Suppressor macrophage treated with lipopolysaccharide for 4 hours (primary cell): ENCODE data around the gene PTPRN2.
"Not testable (repeated sequence)": the region's sequence is repeated elsewhere in the genome, so short reads cannot be mapped to it uniquely, and the experiment has no call there.

Experiments used
- DNase-seq: peaks from one replicate; pipeline ENCODE4 v3.0.0-alpha.2; 2020

The PTPRN2 gene

GRCh38 chr7:158315881-158316280 lies 271.7 kb downstream of the PTPRN2 start:
- DNase-seq, result no peak

- no peak for DNase-seq
Observed at GRCh38 chr7:158315326-158315725, 272.3 kb downstream of the PTPRN2 start.

DNA sequence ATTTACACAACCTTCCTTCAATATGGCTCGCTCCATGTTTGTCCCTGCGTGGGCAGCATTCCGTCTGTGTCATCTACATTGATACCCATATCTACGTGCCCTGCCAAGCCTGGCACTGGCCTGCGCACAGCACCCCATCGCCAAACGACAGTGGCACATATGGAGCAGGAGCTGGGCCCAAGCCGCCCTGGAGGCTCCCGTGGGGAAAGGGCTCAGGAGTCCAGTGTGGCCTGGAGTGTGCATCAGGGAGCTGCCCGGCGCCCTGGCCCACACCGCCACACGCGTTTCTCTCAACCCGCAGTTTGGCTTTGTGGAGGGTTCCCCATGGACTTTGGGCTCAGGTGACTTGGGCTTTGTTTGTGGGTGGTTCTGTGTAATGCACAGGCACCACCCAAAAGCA lies 273.2 kb downstream of the PTPRN2 start:
- DNase-seq, result no peak

DNA sequence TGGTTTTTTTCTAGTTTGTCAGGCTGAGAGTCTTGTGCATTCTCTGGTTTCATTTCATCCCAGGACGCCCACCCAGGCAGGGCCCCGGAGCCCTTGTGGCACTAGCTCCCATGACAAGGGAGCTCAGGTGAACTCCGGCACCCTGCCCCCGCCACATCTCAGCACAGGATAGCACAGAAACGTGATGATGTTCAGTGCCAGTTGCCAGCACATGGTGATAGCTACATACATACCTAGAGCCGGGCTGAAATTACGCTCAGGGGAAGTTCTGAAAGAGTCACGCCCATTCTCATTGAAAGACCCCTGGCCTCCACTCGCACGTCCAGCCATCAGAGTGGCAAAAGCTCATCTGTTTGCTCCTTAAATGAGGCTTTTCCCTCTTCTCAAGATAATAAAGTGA lies 273.7 kb downstream of the PTPRN2 start:
- DNase-seq, result no peak

GRCh38 chr7:158312789-158313188 lies 274.8 kb downstream of the PTPRN2 start:
- DNase-seq, result no peak

- DNase-seq, result no peak
Observed at GRCh38 chr7:158311791-158312190, 275.8 kb downstream of the PTPRN2 start.

DNA sequence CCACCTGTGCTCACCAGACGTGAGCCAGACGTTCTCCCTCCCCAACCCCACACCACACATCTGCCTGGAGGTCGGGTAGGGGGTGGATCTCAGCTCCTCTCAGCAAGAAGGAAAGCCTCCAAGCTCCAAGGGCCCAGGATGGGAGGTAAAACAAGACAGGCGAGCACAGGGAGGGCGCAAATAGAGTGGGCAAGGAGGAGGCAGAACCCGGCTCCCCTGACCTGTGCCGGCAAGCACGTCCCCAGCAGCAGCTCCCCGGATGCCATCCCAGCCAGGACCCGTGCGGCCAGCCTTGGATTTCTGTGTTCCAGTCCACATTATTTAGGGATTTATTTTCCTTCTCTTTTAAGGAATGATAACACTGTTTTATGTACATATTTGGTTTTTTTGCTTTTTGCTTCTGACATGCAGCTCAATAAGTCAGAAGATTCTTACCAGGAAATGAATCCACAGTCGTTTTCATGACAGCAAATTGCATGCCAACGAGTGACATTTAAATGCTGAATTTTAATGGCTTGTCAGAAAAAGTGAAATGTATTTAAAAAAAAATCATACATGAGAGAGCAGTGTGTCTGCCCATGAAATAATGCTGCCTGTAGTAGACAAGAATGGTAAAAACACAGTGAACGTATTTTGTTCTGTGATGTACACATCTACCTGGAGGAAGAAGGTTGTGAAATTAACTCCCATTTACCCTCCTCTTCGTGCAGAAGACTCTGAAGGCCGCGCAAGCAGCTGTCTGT lies 276.5 kb downstream of the PTPRN2 start:
- no peak for DNase-seq

GRCh38 chr7:158309868-158310763 lies 277.5 kb downstream of the PTPRN2 start:
- no peak for DNase-seq

DNA sequence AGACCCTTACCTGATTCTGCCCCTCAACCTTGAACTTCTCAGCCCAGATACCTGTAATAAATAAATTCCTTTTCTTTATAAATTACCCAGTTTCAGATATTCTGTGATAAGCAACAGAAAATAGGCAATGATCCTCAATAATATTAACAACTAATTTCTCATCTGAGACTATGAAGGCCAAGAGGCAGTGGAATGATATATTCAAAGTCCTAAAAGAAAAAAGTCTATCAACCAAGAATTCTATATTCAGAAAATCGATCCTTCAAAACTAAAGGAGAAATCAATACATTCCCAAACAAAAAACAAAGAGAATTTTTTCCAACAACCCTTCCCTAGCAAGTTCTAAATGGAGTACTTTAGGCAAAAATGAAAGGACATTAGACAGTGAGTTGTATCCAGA lies 279.6 kb downstream of the PTPRN2 start:
- DNase-seq, result no peak

DNA sequence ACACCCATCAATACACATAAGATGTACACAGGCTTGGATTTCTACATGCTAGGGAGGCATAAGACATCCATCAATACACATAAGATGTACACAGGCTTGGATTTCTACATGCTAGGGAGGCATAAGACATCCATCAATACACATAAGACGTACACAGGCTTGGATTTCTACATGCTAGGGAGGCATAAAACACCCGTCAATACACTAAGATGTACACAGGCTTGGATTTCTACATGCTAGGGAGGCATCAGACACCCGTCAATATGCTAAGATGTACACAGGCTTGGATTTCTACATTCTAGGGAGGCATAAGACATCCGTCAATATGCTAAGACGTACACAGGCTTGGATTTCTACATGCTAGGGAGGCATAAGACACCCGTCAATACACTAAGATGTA lies 283.6 kb downstream of the PTPRN2 start:
- not testable (repeated sequence) for DNase-seq

- no peak for DNase-seq
Observed at GRCh38 chr7:158303121-158303520, 284.5 kb downstream of the PTPRN2 start.

DNA sequence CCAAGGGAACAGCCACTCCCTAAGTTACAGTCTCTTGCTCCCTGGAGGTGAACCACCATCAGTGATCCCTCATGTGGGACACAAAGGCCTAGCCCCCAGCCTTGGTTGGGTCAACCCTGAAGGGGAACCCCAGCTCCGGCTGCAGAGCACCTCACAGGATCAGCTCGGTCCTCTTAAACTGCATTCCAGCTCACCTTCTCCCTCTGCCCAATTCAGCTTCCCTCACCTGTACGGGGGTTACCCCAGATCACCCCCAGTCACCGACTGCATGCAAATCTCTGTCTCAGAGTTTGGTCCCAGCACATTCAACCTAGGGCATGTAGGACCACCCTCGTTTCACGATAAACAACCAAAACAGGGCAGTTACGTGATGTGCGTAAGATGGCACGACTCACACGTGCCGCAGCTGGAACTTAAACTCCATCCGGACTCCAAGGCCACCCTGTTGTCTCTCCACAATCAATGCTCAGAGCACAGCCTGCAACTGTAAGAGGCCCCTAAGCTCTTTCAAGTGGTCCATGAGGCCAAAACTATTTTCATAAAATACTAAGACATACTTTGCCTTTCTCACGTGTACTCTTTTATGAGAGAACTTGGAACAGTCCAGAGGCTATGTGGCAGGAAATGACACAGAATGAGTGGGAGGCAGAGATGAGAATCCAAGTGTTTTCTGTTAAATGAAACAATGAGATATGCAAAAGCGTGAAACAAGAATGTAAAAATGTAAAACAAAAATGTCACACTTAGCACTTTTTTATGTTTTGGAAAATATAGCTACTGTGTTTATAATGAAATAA lies 285.2 kb downstream of the PTPRN2 start:
- no peak for DNase-seq

- no peak for DNase-seq
Observed at GRCh38 chr7:158301207-158301606, 286.4 kb downstream of the PTPRN2 start.

GRCh38 chr7:158300427-158300826 lies 287.2 kb downstream of the PTPRN2 start:
- no peak for DNase-seq

- no peak for DNase-seq
Observed at GRCh38 chr7:158299607-158300006, 288.0 kb downstream of the PTPRN2 start.

DNA sequence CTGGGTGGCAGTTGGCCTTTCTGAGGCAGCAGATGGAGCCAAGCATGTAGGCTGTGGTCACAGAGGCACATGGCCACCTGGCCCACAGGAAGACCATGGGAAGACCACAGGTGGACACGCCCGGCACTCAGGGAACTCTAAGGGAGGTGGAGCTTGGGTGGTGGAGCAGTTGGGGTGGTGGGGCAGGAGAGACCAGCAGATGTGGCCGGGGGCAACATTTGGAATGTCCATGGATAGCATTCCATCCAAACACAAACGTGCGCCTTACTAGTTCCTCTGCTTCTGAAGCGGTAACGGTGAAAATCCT lies 290.9 kb downstream of the PTPRN2 start:
- no peak for DNase-seq

DNA sequence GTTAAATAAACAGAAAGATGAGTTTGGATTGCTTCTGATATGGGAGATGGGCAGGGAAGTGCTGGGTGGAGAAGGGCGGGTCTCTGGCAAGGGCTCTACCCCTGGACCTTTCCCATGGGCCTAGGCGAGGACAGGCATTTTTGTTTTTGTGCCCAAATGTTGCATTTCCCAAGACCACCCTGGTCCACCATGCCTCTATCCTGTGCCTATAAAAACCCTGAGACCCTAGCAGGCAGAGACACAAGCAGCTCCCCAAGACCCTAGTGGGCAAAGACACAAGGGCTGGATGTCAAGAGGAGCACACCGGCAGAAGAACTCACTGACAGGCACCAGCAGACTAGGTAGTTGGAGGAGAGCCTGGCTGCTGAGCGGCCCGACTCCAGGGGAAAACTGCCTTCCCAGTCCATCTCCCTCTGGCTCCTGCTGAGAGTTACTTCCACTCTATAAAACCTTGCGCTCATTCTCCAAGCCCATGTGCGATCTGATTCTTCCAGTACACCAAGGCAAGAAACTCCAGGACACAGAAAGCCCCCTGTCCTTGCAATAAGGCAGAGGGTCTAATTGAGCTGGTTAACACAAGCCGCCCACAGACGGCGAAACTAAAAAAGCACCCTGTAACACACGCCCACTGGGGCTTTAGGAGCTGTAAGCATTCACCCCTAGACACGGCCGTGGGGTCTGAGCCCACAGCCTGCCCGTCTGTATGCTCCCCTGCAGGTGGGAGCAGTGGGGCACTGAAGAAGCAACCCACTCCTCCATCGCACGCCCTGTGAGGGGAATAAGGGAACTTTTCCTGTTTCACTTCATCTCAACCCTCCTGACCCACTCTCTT lies 291.4 kb downstream of the PTPRN2 start:
- DNase-seq, result no peak

DNA sequence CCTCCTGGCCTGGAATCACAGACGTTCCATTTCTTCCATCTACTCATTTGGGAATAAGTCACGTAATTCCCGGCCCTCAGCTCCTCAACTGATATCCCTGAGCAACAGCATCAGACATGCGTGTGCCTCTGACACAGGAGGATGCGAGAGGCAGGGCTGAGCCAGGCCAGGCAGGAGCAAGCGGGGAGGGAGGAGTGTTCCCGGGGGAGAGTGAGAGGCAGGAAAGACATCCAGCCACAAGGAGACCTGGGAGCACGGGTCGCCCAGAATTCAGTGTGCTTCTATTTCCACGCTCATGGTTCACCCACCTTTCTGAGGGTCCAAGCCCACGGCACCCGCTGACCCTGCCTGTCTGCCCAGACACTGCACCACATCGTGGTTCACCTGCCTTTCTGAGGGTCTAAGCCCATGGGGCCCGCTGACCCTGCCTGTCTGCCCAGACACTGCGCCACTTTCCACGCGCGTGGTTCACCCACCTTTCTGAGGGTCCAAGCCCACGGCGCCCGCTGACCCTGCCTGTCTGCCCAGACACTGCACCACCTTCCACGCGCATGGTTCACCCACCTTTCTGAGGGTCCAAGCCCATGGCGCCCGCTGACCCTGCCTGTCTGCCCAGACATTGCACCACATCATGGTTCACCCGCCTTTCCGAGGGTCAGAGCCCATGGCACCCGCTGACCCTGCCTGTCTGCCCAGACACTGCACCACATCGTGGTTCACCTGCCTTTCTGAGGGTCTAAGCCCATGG lies 293.0 kb downstream of the PTPRN2 start:
- DNase-seq, result not testable (repeated sequence)

DNA sequence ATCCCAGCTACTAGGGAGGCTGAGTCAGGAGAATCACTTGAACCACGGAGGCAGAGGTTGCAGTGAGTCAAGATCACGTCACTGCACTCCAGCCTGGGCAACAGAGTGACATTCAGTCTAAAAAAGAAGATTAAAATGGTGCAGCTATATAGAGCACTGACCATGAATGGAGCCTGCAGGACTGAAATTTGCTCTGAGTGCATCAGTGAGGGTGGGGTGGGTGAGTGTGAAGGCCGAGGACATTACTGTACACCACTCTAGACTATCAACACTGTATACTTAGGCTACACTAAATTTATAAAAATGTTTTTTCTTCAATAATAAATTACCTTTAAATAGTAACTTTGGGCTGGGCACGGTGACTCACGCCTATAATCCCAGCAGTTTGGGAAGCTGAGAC lies 294.7 kb downstream of the PTPRN2 start:
- DNase-seq, result no peak

DNA sequence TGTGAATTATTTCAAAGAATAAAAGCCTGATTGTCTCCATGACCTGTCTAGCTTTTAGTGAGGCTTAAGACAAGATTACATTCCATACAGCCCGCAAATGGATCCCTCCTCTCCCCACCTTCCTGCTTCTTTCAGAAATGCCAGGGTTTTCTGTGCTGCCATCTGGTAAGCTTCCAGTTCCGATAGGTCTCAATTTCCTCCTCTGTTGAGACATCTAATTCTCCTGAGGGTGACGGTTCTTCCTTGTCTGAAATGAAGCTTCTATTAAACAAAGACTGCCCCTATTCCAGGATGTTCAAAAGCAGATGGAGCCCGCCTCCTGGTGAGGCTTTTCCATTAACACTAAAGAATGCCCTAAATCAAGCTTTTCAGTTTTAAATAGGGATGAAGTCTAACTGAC lies 295.6 kb downstream of the PTPRN2 start:
- DNase-seq, result no peak

DNA sequence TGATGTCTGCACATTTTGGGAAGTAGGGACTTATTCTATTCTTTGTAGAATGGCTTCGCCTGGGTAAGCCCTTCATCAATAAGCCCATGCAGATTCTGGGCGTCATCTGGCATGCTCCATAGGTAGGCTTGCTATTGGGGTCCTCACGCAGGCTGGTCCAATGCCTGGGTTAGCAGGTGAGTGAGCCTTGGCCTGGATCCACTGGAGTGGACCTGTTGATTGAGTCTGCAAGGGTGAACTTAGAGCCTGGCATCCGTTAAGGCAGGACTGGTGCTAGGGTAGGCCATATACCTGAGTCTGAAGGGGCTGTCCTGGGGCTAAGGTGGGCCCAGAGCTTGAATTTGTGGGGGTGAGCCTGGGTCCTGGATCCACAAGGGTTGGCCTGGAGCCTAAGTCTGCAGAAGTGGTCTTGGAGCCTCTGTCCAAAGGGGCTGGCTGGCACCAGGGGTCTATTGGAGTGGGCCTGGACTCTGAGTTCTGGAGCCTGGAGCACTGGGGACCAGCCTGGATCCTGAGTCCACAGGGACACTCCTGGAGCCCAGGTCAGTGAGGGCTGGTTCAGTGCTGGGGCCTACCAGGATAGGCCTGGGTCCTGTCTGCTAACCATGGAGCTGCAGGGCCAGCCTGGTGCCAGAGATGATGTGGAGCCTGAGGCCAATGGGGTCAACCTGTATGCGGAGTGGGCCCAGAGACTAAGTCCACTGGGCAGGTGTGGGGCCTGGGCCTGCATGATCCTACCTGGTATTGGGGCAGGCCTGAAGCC lies 297.7 kb downstream of the PTPRN2 start:
- no peak for DNase-seq
